ENCODE measurements around the gene RARRES2.
"Not testable (repeated sequence)": the region's sequence is repeated elsewhere in the genome, so short reads cannot be mapped to it uniquely, and the experiment has no call there.

RARRES2 gene

GRCh38 chr7:150295614-150296013 is 45.8 kb downstream of the RARRES2 start:
- not testable (repeated sequence) for H3K4me1 ChIP-seq (ENCODE audit: control insufficient read depth, insufficient read depth, low read length, poor library complexity, severe bottlenecking); H3K27me3 ChIP-seq (replicated peaks; ENCODE audit: control insufficient read depth, insufficient read depth, low read length, poor library complexity, severe bottlenecking); H3K4me3 ChIP-seq (ENCODE audit: insufficient read depth, low read depth, low read length, poor library complexity, severe bottlenecking)

GRCh38 chr7:150295027-150295426 is 46.4 kb downstream of the RARRES2 start:
- DNase-seq; H3K27me3 ChIP-seq (replicated peaks; ENCODE audit: control insufficient read depth, insufficient read depth, low read length, poor library complexity, severe bottlenecking); H3K27ac ChIP-seq (ENCODE audit: insufficient read depth, low read length, poor library complexity, severe bottlenecking); H3K4me1 ChIP-seq (ENCODE audit: control insufficient read depth, insufficient read depth, low read length, poor library complexity, severe bottlenecking); H3K36me3 ChIP-seq (ENCODE audit: control insufficient read depth, insufficient read depth, low read length); H3K9me3 ChIP-seq (ENCODE audit: control insufficient read depth, low read length); H3K4me3 ChIP-seq (ENCODE audit: insufficient read depth, low read depth, low read length, poor library complexity, severe bottlenecking): not testable (repeated sequence)

More at GRCh38 chr7:150295614-150296013, 45.8 kb downstream of the RARRES2 start:
- not testable (repeated sequence) for H3K9me3 ChIP-seq (ENCODE audit: control insufficient read depth, low read length); H3K36me3 ChIP-seq (ENCODE audit: control insufficient read depth, insufficient read depth, low read length); H3K27ac ChIP-seq (ENCODE audit: insufficient read depth, low read length, poor library complexity, severe bottlenecking); DNase-seq

- not testable (repeated sequence) for H3K9me3 ChIP-seq (ENCODE audit: control insufficient read depth, low read length); H3K4me1 ChIP-seq (ENCODE audit: control insufficient read depth, insufficient read depth, low read length, poor library complexity, severe bottlenecking); H3K27ac ChIP-seq (ENCODE audit: insufficient read depth, low read length, poor library complexity, severe bottlenecking); H3K27me3 ChIP-seq (replicated peaks; ENCODE audit: control insufficient read depth, insufficient read depth, low read length, poor library complexity, severe bottlenecking); H3K4me3 ChIP-seq (ENCODE audit: insufficient read depth, low read depth, low read length, poor library complexity, severe bottlenecking); DNase-seq; H3K36me3 ChIP-seq (ENCODE audit: control insufficient read depth, insufficient read depth, low read length)
Measured at GRCh38 chr7:150290317-150290716, 51.1 kb downstream of the RARRES2 start.

DNA sequence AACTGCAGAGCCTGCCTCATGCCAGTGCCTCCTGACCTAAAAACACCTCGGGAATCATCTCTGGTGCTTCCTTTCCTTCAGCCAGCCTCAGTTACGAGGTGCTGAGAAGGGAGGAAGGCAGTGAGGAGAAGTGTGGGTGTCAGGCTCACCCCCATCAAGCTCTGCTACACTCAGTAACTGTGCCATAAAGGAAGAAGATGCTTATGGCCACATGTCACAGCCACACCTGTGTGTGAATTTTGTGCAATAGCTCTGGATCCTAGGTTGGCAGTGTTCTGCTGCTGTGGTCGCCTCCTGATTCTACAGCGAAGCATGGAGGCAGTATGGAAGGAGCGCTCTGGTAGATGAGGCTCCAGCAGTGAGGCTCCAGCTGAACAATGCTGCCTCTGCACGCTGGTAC is 52.6 kb downstream of the RARRES2 start:
- H3K9me3 ChIP-seq (ENCODE audit: control insufficient read depth, low read length); H3K36me3 ChIP-seq (ENCODE audit: control insufficient read depth, insufficient read depth, low read length); H3K27ac ChIP-seq (ENCODE audit: insufficient read depth, low read length, poor library complexity, severe bottlenecking); H3K4me3 ChIP-seq (ENCODE audit: insufficient read depth, low read depth, low read length, poor library complexity, severe bottlenecking); H3K27me3 ChIP-seq (replicated peaks; ENCODE audit: control insufficient read depth, insufficient read depth, low read length, poor library complexity, severe bottlenecking); H3K4me1 ChIP-seq (ENCODE audit: control insufficient read depth, insufficient read depth, low read length, poor library complexity, severe bottlenecking); DNase-seq: not testable (repeated sequence)

Measured in effector memory CD4-positive, alpha-beta T cell (primary cell).